Loucy (cell line): ENCODE measurements around the gene HSPA12A.

Source experiments
- EZH2phosphoT487 ChIP-seq: fragments of 200-600 bp; IDR thresholded peaks from 2 replicates; pipeline ENCODE4 v1.6.1; 2018; ENCODE audit warnings: antibody characterized with exemption, mild to moderate bottlenecking, moderate library complexity, borderline replicate concordance
- TF ChIP-seq, protein P1 (sequence below): fragments of 200-600 bp; sonication (generic); conservative IDR thresholded peaks from 2 replicates; pipeline ENCODE4 v1.5.1; 2014; ENCODE audit warnings: mild to moderate bottlenecking, antibody characterized with exemption, low read length

DNA sequence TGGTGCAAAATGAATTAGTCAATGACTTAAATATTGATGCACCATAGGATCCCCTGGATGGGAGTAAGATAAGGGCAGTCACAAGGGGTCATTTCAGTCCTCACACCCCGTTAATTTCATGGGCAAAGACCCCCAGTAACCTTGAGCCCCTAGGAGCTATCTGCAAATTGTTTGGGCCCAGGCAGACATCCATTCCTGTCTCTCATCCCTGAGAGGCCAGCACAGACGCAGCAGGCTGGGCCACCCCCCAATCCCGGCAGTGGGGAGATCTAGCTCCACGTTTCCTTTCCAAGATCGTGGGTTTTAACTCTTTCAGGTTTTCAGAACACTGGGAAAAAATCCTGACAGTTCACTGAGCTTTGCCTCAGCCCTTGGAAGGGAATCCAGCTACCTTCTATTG is 81.5 kb downstream of the HSPA12A start:
- TF ChIP-seq, protein P1, sequence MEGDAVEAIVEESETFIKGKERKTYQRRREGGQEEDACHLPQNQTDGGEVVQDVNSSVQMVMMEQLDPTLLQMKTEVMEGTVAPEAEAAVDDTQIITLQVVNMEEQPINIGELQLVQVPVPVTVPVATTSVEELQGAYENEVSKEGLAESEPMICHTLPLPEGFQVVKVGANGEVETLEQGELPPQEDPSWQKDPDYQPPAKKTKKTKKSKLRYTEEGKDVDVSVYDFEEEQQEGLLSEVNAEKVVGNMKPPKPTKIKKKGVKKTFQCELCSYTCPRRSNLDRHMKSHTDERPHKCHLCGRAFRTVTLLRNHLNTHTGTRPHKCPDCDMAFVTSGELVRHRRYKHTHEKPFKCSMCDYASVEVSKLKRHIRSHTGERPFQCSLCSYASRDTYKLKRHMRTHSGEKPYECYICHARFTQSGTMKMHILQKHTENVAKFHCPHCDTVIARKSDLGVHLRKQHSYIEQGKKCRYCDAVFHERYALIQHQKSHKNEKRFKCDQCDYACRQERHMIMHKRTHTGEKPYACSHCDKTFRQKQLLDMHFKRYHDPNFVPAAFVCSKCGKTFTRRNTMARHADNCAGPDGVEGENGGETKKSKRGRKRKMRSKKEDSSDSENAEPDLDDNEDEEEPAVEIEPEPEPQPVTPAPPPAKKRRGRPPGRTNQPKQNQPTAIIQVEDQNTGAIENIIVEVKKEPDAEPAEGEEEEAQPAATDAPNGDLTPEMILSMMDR: no peak
- TF ChIP-seq EZH2phosphoT487: no peak
